CD14-positive monocyte (primary cell): ENCODE results near the gene CGB8. TPM values are rescaled to one million over a fixed set of nuclear protein-coding genes. Genes with fewer than 3 reads are reported as not detected.
A peak's percentile ranks its signal among the peaks of the same experiment; 100 is the strongest.

Experiments
- DNase-seq, 3 donors: peaks; one replicate each; pipeline ENCODE4 v3.0.0-alpha.2; 2011 to 2022
- H2AFZ ChIP-seq: 2 replicates; pipeline ENCODE4 v1.6.0; 2012; ENCODE audit warnings: mild to moderate bottlenecking, low read depth, low read length, inconsistent platforms; ENCODE audit not compliant: insufficient read depth, poor library complexity, severe bottlenecking
- H3K27ac ChIP-seq, 2 donors: 1 replicate in 1 of 2; 2 replicates in 1 of 2; pipeline ENCODE4 v1.5.1; 2012 to 2013; ENCODE audit warnings: low read length in 2 of 2, control low read depth in 1 of 2, inconsistent platforms in 1 of 2, low read depth in 1 of 2, mild to moderate bottlenecking in 1 of 2
- H3K27me3 ChIP-seq, 2 donors: one replicate each; pipeline versions ENCODE4 v1.6.0 to v1.6.1; 2011 to 2013; ENCODE audit warnings: low read length in 2 of 2; ENCODE audit not compliant: control insufficient read depth in 2 of 2, insufficient read depth in 2 of 2
- H3K36me3 ChIP-seq, 2 donors: replicated peaks in 1 of 2; 1 replicate in 1 of 2; 2 replicates in 1 of 2; pipeline versions ENCODE4 v1.5.1 to v1.6.1; 2012 to 2013; ENCODE audit warnings: low read length in 2 of 2, control low read depth in 1 of 2, inconsistent platforms in 1 of 2, mild to moderate bottlenecking in 1 of 2; ENCODE audit not compliant: insufficient read depth in 2 of 2, control insufficient read depth in 1 of 2
- H3K4me1 ChIP-seq, 2 donors: 1 replicate in 1 of 2; 2 replicates in 1 of 2; pipeline versions ENCODE4 v1.5.1 to v1.6.1; 2012 to 2013; ENCODE audit warnings: low read length in 2 of 2, control low read depth in 1 of 2, inconsistent platforms in 1 of 2, mild to moderate bottlenecking in 1 of 2, moderate library complexity in 1 of 2; ENCODE audit not compliant: insufficient read depth in 2 of 2, control insufficient read depth in 1 of 2
- H3K4me2 ChIP-seq: replicated peaks from 2 replicates; pipeline ENCODE3; 2012; ENCODE audit warnings: low read length, moderate library complexity, mild to moderate bottlenecking; ENCODE audit not compliant: poor library complexity, severe bottlenecking; ENCODE audit errors: extremely low read depth
- H3K4me3 ChIP-seq, 3 experiments: fragments of 200-600 bp in 1 of 3; sonication (generic) in 1 of 3; replicated peaks in 1 of 3; 1 replicate in 2 of 3; 2 replicates in 1 of 3; pipeline ENCODE4 v1.5.1; 2011 to 2013; ENCODE audit warnings: low read length in 3 of 3, mild to moderate bottlenecking in 3 of 3, control low read depth in 2 of 3, low read depth in 2 of 3, inconsistent platforms in 1 of 3, moderate library complexity in 1 of 3
- H3K79me2 ChIP-seq: 2 replicates; pipeline ENCODE4 v1.6.0; 2012; ENCODE audit warnings: mild to moderate bottlenecking, control low read depth, inconsistent platforms, low read length, moderate library complexity; ENCODE audit not compliant: insufficient read depth
- H3K9ac ChIP-seq: 2 replicates; pipeline ENCODE4 v1.6.0; 2017; ENCODE audit warnings: low read length, mild to moderate bottlenecking; ENCODE audit not compliant: insufficient read depth, poor library complexity, severe bottlenecking
- H3K9me3 ChIP-seq, 2 donors: replicated peaks in 1 of 2; 1 replicate in 1 of 2; 2 replicates in 1 of 2; pipeline versions ENCODE4 v1.5.1 to v1.6.1; 2012 to 2013; ENCODE audit warnings: low read length in 2 of 2, control low read depth in 1 of 2; ENCODE audit not compliant: control insufficient read depth in 1 of 2, insufficient read depth in 1 of 2
- H4K20me1 ChIP-seq: 2 replicates; pipeline ENCODE4 v1.6.0; 2012; ENCODE audit warnings: mild to moderate bottlenecking, low read length, control low read depth, moderate library complexity; ENCODE audit not compliant: insufficient read depth
- H3K27ac Mint-ChIP-seq, 7 donors: one replicate each; pipeline ENCODE4 v1.8.0; 2020; ENCODE audit warnings: mild to moderate bottlenecking in 7 of 7, mixed read lengths in 7 of 7, moderate library complexity in 6 of 7, inconsistent platforms in 2 of 7
- H3K27me3 Mint-ChIP-seq, 3 donors: one replicate each; pipeline ENCODE4 v1.8.0; 2021 to 2022; ENCODE audit warnings: low read depth in 3 of 3, mild to moderate bottlenecking in 3 of 3, mixed read lengths in 3 of 3, moderate library complexity in 3 of 3, inconsistent platforms in 1 of 3
- H3K36me3 Mint-ChIP-seq, 2 donors: one replicate each; pipeline ENCODE4 v1.8.0; 2020; ENCODE audit warnings: mixed read lengths in 2 of 2, inconsistent platforms in 1 of 2, mild to moderate bottlenecking in 1 of 2
- H3K4me1 Mint-ChIP-seq: one replicate; pipeline ENCODE4 v1.8.0; 2020; ENCODE audit warnings: mild to moderate bottlenecking, mixed read lengths
- H3K4me3 Mint-ChIP-seq, 2 donors: one replicate each; pipeline ENCODE4 v1.8.0; 2020; ENCODE audit warnings: mild to moderate bottlenecking in 2 of 2, mixed read lengths in 2 of 2, moderate library complexity in 1 of 2
- H3K9me3 Mint-ChIP-seq, 7 donors: one replicate each; pipeline ENCODE4 v1.8.0; 2020 to 2022; ENCODE audit warnings: mixed read lengths in 7 of 7, mild to moderate bottlenecking in 6 of 7, moderate library complexity in 6 of 7, inconsistent platforms in 2 of 7
- WGBS: methylation state at CpG from one replicate; pipeline ENCODE4 v1.1.5; 2013; ENCODE audit warnings: missing lambda C conversion rate; ENCODE audit not compliant: insufficient coverage; 5-methylcytosine and 5-hydroxymethylcytosine counted together
- intact Hi-C, 2 donors: fragments of 100-400 bp; cut with micrococcal nuclease; formaldehyde crosslinking; loops; one replicate each; pipeline versions ENCODE4 v1.15.0 to v1.15.1; 2023
- polyA plus RNA-seq, 3 donors: library from polyadenylated mRNA; depleted of rRNA in 1 of 3; unstranded in 2 of 3; stranded (reverse) in 1 of 3; fragments of 300-500 nt in 2 of 3; fragments of >200 nt in 1 of 3; fragmentation: Illumina TruSeq in 2 of 3; gene quantifications; 1 replicate in 2 of 3; 2 replicates in 1 of 3; pipeline ENCODE4 v1.2.3, GENCODE V29; 2012 to 2021
- TF ChIP-seq, protein P1 (sequence below): fragments of 200-600 bp; IDR thresholded peaks from one replicate; pipeline ENCODE4 v1.8.0; 2022; ENCODE audit warnings: antibody characterized with exemption, mild to moderate bottlenecking

Gene CGB8
- polyA plus RNA-seq, 3 donors: not detected

DNA sequence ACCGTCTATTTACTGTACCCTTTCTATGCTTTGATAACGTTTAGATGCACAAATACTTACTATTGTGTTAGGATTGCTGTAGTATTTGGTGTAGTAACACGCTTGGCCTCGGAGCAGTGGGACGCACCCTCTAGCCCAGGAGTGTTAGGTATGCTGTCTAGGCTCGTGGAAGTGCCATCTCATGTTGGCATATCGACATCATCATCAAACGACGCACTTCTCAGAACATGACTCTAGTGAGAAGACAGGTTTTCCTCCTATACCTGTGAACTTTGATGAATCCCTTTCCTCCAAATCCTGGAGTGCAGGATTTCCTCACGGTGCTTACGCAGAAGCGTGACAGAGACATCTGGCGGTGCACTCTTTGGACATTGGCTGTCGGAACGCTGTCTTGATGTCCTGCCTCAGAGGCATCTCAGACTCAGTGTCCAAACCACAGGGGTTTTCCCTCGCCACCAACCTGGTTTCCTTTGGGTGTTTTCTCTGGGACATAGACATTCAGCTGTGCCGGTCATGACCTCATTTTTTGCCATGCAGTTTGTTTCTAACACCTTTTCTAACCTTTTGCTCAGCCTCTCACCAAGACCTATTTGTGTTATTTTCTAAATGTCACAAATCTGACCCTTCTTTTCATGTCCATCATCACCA, 42.6 kb upstream of the CGB8 start:
- H3K4me3 ChIP-seq: no peak overlapping the region
- H3K27ac ChIP-seq: no peak overlapping the region
- Mint-ChIP-seq H3K4me1 (peaks cover 11% of the 10 kb centered on the region), H3K36me3 (peaks cover 65 to 91% of the 10 kb centered on the region in 2 donors), H3K27ac (no peak overlapping the region), H3K9me3 (no peaks in the 10 kb centered on the region), H3K4me3 (no peak overlapping the region), H3K27me3 (peaks cover 0 to 1% (median 0%) of the 10 kb centered on the region in 3 donors)
- no peak overlapping the region for H3K9ac ChIP-seq
- no peaks in the 10 kb centered on the region for H3K27me3 ChIP-seq
- no peak overlapping the region for H3K4me2 ChIP-seq
- H3K9me3 ChIP-seq: no peaks in the 10 kb centered on the region
- DNase-seq: no peak
- peaks cover 71 to 91% of the 10 kb centered on the region in 2 donors for H3K36me3 ChIP-seq
- peaks cover 71% of the 10 kb centered on the region for H3K79me2 ChIP-seq
- H4K20me1 ChIP-seq: peaks cover 93% of the 10 kb centered on the region
- no peak overlapping the region for H2AFZ ChIP-seq
- TF ChIP-seq, protein P1, sequence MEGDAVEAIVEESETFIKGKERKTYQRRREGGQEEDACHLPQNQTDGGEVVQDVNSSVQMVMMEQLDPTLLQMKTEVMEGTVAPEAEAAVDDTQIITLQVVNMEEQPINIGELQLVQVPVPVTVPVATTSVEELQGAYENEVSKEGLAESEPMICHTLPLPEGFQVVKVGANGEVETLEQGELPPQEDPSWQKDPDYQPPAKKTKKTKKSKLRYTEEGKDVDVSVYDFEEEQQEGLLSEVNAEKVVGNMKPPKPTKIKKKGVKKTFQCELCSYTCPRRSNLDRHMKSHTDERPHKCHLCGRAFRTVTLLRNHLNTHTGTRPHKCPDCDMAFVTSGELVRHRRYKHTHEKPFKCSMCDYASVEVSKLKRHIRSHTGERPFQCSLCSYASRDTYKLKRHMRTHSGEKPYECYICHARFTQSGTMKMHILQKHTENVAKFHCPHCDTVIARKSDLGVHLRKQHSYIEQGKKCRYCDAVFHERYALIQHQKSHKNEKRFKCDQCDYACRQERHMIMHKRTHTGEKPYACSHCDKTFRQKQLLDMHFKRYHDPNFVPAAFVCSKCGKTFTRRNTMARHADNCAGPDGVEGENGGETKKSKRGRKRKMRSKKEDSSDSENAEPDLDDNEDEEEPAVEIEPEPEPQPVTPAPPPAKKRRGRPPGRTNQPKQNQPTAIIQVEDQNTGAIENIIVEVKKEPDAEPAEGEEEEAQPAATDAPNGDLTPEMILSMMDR: no peak
- WGBS: 100% methylated on average over 8 of the region's 17 CpGs
- peaks cover 5 to 8% of the 10 kb centered on the region in 2 donors for H3K4me1 ChIP-seq
- intact Hi-C loops: loop anchor here in 1 of 2 donors (10.0 kb wide), 1 partner anchor 233 kb away; the partner anchor contains the start of gene SLC6A16

DNA sequence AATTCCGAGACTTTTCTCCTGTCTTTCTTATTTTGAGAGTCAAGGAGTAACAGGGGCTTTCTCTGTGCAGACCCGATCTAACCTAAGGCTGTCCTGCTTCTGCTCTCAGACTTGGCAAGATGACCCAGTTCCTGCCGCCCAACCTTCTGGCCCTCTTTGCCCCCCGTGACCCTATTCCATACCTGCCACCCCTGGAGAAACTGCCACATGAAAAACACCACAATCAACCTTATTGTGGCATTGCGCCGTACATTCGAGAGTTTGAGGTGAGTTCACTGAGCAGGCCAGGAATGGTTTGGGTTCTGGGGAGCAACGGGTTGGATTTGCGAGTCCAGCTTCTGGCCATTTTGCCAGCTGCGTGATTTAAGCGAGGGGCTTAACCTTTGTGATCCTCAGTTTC, 37.4 kb upstream of the CGB8 start:
- Histone ChIP-seq H3K9me3 (no peaks in the 10 kb centered on the region), H3K4me3 (peak overlapping the region; percentile 62 to 93 (median 71)), H3K27ac (peak overlapping the region in 1 of 2 donors; percentile 84), H3K79me2 (peaks cover 57% of the 10 kb centered on the region), H4K20me1 (peaks cover 58% of the 10 kb centered on the region), H3K4me1 (peaks cover 18 to 22% of the 10 kb centered on the region in 2 donors), H2AFZ (peak overlapping the region; percentile 82), H3K27me3 (no peaks in the 10 kb centered on the region), H3K4me2 (peak overlapping the region; percentile 96), H3K9ac (peak overlapping the region; percentile 84), H3K36me3 (peaks cover 26 to 39% of the 10 kb centered on the region in 2 donors)
- TF ChIP-seq, protein P1: no peak
- H3K36me3 Mint-ChIP-seq: peaks cover 22 to 41% of the 10 kb centered on the region in 2 donors
- peaks cover 21% of the 10 kb centered on the region for H3K4me1 Mint-ChIP-seq
- no peaks in the 10 kb centered on the region for H3K9me3 Mint-ChIP-seq
- intact Hi-C loops: loop anchor here in 1 of 2 donors (10.0 kb wide), 1 partner anchor 369 kb away; the partner anchor contains the start of genes ALDH16A1 and PIH1D1
- peak overlapping the region; percentile 91 to 94 for H3K4me3 Mint-ChIP-seq
- H3K27ac Mint-ChIP-seq: peak overlapping the region; percentile 86 to 95 (median 89)
- WGBS: 66% methylated on average over 7 of the region's 11 CpGs
- H3K27me3 Mint-ChIP-seq: peaks cover under 1 to 2% (median 2%) of the 10 kb centered on the region in 3 donors
- DNase-seq: no peak
